ENCODE measurements around the gene PLD1. TPM values are rescaled to one million over a fixed set of nuclear protein-coding genes. Genes with fewer than 3 reads are reported as not detected.

The PLD1 gene
- total and polyA plus RNA-seq, 2 of the 8 experiments (the other 6 are each of a cell fraction or from before 2014, with no cell fraction given) = 1.2 to 2.6 TPM

DNA sequence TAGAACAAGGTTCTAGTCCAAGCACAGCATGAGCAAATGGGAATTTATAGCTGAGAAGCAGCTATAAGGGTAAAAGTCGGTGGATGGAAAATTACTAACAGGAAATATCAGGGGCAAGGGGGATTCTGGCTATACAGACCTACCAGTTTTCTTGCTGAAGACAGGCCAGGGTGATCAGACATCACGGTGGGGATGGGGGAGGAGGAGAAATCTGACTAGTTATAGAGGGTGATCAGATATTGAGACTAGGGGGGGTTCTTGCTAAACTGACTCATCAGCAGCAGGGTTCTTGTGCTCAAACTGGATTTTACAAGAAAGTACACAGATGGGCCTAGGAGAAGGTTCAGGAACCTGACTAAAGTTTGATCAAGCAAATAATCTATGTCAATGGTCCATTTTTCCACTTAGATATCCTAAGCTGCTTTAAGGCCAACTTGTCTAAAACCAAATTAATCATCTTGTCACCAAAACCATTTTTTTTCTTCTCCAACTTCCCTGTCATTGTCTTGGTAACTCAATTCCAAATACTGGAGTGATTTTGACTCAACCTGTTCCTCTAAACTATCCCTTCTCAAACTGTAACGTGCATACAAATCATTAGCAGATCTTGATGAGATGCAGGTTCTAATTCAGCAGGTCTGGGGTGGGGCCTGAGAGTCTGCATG is 37.4 kb upstream of the PLD1 start (continued):
- TF ChIP-seq, protein P1, sequence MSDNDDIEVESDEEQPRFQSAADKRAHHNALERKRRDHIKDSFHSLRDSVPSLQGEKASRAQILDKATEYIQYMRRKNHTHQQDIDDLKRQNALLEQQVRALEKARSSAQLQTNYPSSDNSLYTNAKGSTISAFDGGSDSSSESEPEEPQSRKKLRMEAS (IDR thresholded peaks at IDR 0.05) = no peak
- TF ChIP-seq RNF2 (IDR thresholded peaks at IDR 0.05; ENCODE audit: borderline replicate concordance, low read depth, low read length, missing control alignments, poor library complexity, severe bottlenecking) (no peak), TCF12 (IDR thresholded peaks at IDR 0.05; ENCODE audit: low read depth, low read length) (no peak), TAF1 (IDR thresholded peaks at IDR 0.05; ENCODE audit: low read depth, low read length) (no peak)

Data from H1 (cell line).